ENCODE data around the gene STK36. TPM values are rescaled to one million over a fixed set of nuclear protein-coding genes. Genes with fewer than 3 reads are reported as not detected.

Gene STK36
- total RNA-seq, 2 donors from 2014 or later: 6.0 to 8.5 TPM

DNA sequence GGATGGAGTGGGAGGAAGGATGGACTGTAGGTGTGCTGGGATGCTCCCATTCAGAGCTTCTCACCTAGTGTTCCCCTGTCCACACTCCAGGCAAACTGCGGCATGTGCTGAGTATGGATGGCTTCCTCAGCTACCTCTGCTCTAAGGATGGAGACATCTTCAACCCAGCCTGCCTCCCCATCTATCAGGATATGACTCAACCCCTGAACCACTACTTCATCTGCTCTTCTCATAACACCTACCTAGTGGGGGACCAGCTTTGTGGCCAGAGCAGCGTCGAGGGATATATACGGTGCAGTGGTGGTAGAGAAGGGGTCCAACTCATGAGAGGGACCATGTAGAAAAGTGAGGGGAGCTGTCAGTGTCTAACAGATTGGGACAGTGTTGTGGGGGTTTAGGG is 43.9 kb upstream of the STK36 start:
- H3K9me3 ChIP-seq: no peaks in the 10 kb centered on the region
- no peak overlapping the region for H3K27ac ChIP-seq
- H3K27me3 ChIP-seq: no peaks in the 10 kb centered on the region
- no peak overlapping the region for H3K4me3 ChIP-seq
- H3K36me3 ChIP-seq: no peaks in the 10 kb centered on the region
- TF ChIP-seq, protein P1, sequence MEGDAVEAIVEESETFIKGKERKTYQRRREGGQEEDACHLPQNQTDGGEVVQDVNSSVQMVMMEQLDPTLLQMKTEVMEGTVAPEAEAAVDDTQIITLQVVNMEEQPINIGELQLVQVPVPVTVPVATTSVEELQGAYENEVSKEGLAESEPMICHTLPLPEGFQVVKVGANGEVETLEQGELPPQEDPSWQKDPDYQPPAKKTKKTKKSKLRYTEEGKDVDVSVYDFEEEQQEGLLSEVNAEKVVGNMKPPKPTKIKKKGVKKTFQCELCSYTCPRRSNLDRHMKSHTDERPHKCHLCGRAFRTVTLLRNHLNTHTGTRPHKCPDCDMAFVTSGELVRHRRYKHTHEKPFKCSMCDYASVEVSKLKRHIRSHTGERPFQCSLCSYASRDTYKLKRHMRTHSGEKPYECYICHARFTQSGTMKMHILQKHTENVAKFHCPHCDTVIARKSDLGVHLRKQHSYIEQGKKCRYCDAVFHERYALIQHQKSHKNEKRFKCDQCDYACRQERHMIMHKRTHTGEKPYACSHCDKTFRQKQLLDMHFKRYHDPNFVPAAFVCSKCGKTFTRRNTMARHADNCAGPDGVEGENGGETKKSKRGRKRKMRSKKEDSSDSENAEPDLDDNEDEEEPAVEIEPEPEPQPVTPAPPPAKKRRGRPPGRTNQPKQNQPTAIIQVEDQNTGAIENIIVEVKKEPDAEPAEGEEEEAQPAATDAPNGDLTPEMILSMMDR (IDR thresholded peaks at IDR 0.05): no peak
- H3K4me1 ChIP-seq: no peaks in the 10 kb centered on the region
- DNase-seq (ENCODE audit: low spot score): no peak

DNA sequence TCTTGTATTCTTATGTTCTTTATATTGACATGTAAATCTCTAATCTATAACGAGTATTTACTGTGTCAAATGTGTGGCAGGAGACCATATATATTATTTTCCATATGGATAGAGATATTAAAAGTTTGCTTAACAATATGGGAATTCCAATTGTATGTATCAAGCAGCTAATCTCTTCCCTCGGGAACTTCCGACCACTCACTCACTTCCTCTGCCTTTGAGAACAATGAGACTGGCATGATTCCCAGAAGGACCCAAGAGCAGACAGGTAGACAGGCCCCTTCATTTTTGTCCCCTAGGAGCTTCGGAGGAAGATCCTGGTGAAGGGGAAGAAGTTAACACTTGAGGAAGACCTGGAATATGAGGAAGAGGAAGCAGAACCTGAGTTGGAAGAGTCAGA is 40.0 kb upstream of the STK36 start:
- no peak overlapping the region for H3K27ac ChIP-seq
- no peaks in the 10 kb centered on the region for H3K27me3 ChIP-seq
- no peaks in the 10 kb centered on the region for H3K4me1 ChIP-seq
- H3K36me3 ChIP-seq: peaks cover 32% of the 10 kb centered on the region
- no peak for DNase-seq (ENCODE audit: low spot score)
- H3K4me3 ChIP-seq: no peak overlapping the region
- TF ChIP-seq, protein P1 (IDR thresholded peaks at IDR 0.05): no peak
- H3K9me3 ChIP-seq: no peaks in the 10 kb centered on the region

DNA sequence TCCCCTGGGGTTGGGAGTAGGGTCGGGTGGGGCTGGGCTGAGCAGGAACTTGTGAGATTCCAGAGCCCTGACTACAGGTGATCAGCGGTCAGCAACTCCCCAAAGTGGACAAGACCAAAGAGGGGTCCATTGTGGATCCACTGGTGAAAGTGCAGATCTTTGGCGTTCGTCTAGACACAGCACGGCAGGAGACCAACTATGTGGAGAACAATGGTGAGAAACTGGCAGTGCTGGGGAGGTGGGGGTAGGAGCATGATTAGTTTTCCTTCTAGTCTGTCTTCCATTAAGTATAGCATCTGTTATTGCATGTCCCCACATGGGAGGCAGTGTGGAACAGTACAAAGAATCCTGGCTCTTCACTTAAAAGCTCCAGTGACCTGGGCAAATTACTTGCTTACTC is 36.2 kb upstream of the STK36 start:
- H3K36me3 ChIP-seq: peaks cover 70% of the 10 kb centered on the region
- no peak overlapping the region for H3K4me3 ChIP-seq
- no peaks in the 10 kb centered on the region for H3K27me3 ChIP-seq
- TF ChIP-seq, protein P1 (IDR thresholded peaks at IDR 0.05): no peak
- no peaks in the 10 kb centered on the region for H3K4me1 ChIP-seq
- DNase-seq (ENCODE audit: low spot score): no peak
- no peak overlapping the region for H3K27ac ChIP-seq
- H3K9me3 ChIP-seq: no peaks in the 10 kb centered on the region

DNA sequence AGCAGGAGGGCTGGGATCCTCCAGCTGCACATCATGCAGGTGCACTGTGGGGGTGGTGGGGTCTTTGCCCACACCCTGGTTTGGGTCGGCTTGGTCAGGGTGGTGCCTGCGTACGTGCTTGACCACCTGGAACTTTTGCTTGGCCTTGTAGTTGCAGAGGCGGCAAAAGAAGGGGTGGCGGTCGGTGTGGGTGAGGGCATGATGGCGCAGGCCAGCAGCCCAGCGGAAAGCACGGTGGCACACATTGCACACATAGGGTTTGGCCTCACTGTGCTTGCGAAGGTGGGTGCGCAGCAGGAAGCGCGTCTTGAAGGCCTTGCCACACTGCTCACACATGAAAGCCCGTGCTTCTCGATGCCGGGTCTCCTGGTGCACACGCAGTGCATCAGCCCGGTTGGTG is 33.5 kb upstream of the STK36 start:
- TF ChIP-seq, protein P1 (IDR thresholded peaks at IDR 0.05): no peak
- no peak overlapping the region for H3K27ac ChIP-seq
- no peak for DNase-seq (ENCODE audit: low spot score)
- H3K4me3 ChIP-seq: no peak overlapping the region
- H3K36me3 ChIP-seq: peaks cover 87% of the 10 kb centered on the region
- no peaks in the 10 kb centered on the region for H3K4me1 ChIP-seq
- no peaks in the 10 kb centered on the region for H3K9me3 ChIP-seq
- H3K27me3 ChIP-seq: no peaks in the 10 kb centered on the region

DNA sequence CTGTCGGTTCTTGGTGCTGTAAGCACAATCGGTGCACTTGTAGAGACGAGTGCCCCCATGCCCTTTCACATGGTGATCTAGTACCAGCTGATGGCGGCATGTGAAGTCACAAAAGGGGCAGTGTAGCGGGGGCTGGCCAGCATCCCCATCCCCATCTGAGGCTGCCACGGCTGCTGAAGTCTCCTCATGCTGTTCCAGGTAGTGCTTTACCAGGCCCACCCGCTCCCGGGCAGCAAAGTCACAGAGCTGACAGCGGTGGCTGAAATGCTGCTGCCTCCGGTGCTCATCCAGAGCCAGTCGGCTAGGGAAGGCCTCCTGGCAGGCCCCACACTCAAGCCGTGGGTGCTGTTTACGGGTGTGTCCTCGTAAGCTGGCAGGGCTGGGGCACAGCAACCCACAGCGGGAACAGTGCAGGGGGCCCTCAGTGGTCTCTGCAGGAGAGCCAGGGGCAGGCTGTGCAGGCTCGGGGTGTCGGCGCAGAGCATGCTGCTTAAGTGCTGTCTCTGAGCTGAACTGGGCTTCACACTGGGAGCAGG is 29.7 kb upstream of the STK36 start:
- Histone ChIP-seq H3K36me3 (peaks cover 83% of the 10 kb centered on the region), H3K4me3 (no peak overlapping the region), H3K27me3 (no peaks in the 10 kb centered on the region), H3K4me1 (no peaks in the 10 kb centered on the region), H3K9me3 (no peaks in the 10 kb centered on the region), H3K27ac (no peak overlapping the region)
- no peak for DNase-seq (ENCODE audit: low spot score)
- TF ChIP-seq, protein P1 (IDR thresholded peaks at IDR 0.05): no peak

DNA sequence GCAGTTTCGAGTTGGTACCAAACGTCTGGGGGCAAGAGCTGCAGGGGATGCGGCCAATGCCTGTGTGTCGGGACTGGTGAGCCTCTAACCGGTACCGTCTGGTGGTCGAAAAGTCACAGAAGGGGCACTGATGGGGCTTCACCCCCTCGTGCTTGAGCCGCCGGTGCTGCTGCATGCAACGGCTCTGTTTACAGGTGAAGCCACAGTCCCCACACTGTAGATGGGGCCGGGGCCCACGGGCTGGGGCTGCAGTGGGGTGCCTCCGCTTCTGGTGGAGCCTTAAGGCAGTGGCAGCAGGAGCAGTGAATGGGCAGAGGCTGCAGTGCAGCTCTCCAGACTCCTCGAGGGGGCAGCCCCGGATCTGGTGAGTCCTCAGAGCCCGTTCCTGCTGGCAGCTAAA is 29.1 kb upstream of the STK36 start:
- Histone ChIP-seq H3K9me3 (no peaks in the 10 kb centered on the region), H3K4me3 (no peak overlapping the region), H3K27ac (no peak overlapping the region), H3K36me3 (peaks cover 82% of the 10 kb centered on the region), H3K27me3 (no peaks in the 10 kb centered on the region), H3K4me1 (no peaks in the 10 kb centered on the region)
- DNase-seq (ENCODE audit: low spot score): no peak
- TF ChIP-seq, protein P1 (IDR thresholded peaks at IDR 0.05): no peak
